ENCODE measurements around the gene PERCC1. TPM values are rescaled to one million over a fixed set of nuclear protein-coding genes. Genes with fewer than 3 reads are reported as not detected.

PERCC1 gene
- total RNA-seq, 1 donor from 2014 or later: not detected

DNA sequence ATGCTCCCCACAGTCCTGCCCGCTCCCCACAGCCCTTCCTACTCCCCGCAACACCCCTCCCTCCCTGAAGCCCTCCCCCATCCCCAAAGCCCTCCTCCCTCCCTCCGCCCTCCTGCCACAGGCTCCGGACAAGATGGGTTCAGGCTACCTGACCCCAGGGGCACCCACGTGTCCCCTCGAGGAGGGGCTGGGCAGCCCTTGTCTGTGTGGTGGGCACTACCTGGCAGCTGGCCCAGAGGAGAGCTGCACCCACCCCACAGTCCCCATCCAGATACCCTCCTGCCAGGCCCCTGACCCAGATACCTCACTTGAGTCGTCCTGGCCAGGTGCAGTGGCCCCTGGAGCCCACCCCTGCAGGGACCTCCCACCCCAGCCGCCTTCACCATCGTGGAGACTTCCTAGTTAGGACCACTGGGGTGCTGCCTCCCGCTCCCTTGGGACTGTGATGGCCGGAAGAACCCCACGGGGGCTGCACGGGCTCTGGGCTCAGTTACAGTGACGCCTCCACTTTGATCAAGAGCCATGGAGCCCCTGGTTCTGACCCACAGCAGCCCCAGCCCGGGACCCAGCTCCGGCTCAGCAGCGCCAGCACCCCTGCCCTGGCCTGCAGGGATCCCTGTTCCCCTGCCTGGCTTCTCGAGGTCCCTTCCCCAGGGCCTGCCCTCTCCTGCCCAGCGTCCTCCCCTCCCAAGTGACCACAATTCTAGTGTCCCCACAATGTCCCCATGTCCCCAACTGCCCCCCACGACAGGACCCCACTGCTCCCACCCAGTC lies 806 bp downstream of the PERCC1 start:
- H3K36me3 Mint-ChIP-seq (ENCODE audit: low read depth): no peaks in the 10 kb centered on the region
- no peak overlapping the region for H3K4me3 Mint-ChIP-seq (ENCODE audit: unreplicated experiment)
- H3K4me1 Mint-ChIP-seq (ENCODE audit: low read depth): no peaks in the 10 kb centered on the region
- H3K9me3 Mint-ChIP-seq (ENCODE audit: low read depth): no peaks in the 10 kb centered on the region
- peaks cover 4% of the 10 kb centered on the region for H3K27me3 Mint-ChIP-seq (ENCODE audit: low read depth)
- no peak for DNase-seq (ENCODE audit: low spot score)
- TF ChIP-seq, protein P1, sequence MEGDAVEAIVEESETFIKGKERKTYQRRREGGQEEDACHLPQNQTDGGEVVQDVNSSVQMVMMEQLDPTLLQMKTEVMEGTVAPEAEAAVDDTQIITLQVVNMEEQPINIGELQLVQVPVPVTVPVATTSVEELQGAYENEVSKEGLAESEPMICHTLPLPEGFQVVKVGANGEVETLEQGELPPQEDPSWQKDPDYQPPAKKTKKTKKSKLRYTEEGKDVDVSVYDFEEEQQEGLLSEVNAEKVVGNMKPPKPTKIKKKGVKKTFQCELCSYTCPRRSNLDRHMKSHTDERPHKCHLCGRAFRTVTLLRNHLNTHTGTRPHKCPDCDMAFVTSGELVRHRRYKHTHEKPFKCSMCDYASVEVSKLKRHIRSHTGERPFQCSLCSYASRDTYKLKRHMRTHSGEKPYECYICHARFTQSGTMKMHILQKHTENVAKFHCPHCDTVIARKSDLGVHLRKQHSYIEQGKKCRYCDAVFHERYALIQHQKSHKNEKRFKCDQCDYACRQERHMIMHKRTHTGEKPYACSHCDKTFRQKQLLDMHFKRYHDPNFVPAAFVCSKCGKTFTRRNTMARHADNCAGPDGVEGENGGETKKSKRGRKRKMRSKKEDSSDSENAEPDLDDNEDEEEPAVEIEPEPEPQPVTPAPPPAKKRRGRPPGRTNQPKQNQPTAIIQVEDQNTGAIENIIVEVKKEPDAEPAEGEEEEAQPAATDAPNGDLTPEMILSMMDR (IDR thresholded peaks at IDR 0.05): no peak
- H3K27ac Mint-ChIP-seq (ENCODE audit: unreplicated experiment): no peak overlapping the region

- TF ChIP-seq, protein P1 (IDR thresholded peaks at IDR 0.05): no peak
- no peak overlapping the region for H3K27ac Mint-ChIP-seq (ENCODE audit: unreplicated experiment)
- no peaks in the 10 kb centered on the region for H3K9me3 Mint-ChIP-seq (ENCODE audit: low read depth)
- no peaks in the 10 kb centered on the region for H3K4me1 Mint-ChIP-seq (ENCODE audit: low read depth)
- H3K27me3 Mint-ChIP-seq (ENCODE audit: low read depth): peaks cover 4% of the 10 kb centered on the region
- H3K36me3 Mint-ChIP-seq (ENCODE audit: low read depth): no peaks in the 10 kb centered on the region
- no peak for DNase-seq (ENCODE audit: low spot score)
- H3K4me3 Mint-ChIP-seq (ENCODE audit: unreplicated experiment): no peak overlapping the region
These were observed 1.7 kb downstream of the PERCC1 start for GRCh38 chr16:1432388-1433262.

DNA sequence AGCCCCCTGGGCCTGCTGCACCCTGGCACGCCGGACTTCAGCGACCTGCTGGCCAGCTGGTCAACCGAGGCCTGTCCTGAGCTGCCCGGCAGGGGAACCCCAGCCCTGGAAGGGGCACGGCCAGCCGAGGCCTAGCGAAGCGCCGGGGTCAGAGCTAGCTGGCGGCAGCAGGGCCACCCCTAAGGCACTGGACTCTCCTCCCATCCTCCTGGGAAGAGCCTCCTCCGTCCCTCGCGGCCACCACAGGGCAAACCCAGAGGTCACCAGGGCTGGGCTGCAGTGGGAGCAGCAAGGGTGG lies 2.3 kb downstream of the PERCC1 start:
- H3K9me3 Mint-ChIP-seq (ENCODE audit: low read depth): no peaks in the 10 kb centered on the region
- peaks cover 4% of the 10 kb centered on the region for H3K27me3 Mint-ChIP-seq (ENCODE audit: low read depth)
- no peak overlapping the region for H3K4me3 Mint-ChIP-seq (ENCODE audit: unreplicated experiment)
- no peaks in the 10 kb centered on the region for H3K36me3 Mint-ChIP-seq (ENCODE audit: low read depth)
- no peak overlapping the region for H3K27ac Mint-ChIP-seq (ENCODE audit: unreplicated experiment)
- no peaks in the 10 kb centered on the region for H3K4me1 Mint-ChIP-seq (ENCODE audit: low read depth)
- TF ChIP-seq, protein P1 (IDR thresholded peaks at IDR 0.05): no peak
- DNase-seq (ENCODE audit: low spot score): no peak

- H3K4me3 Mint-ChIP-seq (ENCODE audit: unreplicated experiment): no peak overlapping the region
- no peak for DNase-seq (ENCODE audit: low spot score)
- H3K9me3 Mint-ChIP-seq (ENCODE audit: low read depth): no peaks in the 10 kb centered on the region
- peaks cover 4% of the 10 kb centered on the region for H3K27me3 Mint-ChIP-seq (ENCODE audit: low read depth)
- no peak overlapping the region for H3K27ac Mint-ChIP-seq (ENCODE audit: unreplicated experiment)
- H3K36me3 Mint-ChIP-seq (ENCODE audit: low read depth): no peaks in the 10 kb centered on the region
- no peaks in the 10 kb centered on the region for H3K4me1 Mint-ChIP-seq (ENCODE audit: low read depth)
- TF ChIP-seq, protein P1 (IDR thresholded peaks at IDR 0.05): no peak
These were observed 2.9 kb downstream of the PERCC1 start for GRCh38 chr16:1433756-1434155.
